Erythroblast (primary cell): ENCODE results near the gene CTXN3.

Source experiments
- GATA1 ChIP-seq: IDR thresholded peaks from 2 replicates; pipeline ENCODE4 v1.6.1; 2011; ENCODE audit warnings: low read depth, mild to moderate bottlenecking, control low read depth, low read length, moderate library complexity
- POLR2A ChIP-seq: IDR thresholded peaks from 2 replicates; pipeline ENCODE4 v1.6.1; 2011; ENCODE audit warnings: mild to moderate bottlenecking, low read length

DNA sequence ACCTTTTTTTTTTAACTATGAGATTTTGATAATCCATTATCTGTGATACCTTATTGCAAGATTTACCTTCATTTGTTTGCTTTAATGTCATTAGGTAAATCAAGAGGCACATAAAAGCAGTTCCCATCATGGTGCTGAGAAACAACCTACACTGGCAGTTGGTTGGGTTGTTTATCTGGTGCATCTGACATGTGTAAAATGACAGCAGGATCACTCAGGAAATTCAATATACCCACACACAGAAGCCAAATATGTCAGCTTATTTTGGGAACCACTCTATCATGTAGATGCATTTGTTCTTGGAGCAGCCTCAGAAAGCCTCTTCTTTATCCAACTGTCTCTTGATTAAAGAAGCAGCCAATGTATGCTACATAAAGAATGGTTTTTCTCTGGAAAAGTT is 46.5 kb downstream of the CTXN3 start:
- TF ChIP-seq POLR2A (no peak), GATA1 (no peak)
